Measurements from ENCODE around the gene HOATZ.

HOATZ gene

GRCh38 chr11:111581341-111581740 lies 66.8 kb downstream of the HOATZ start:
- no peak for DNase-seq (ENCODE audit: low read depth)

- DNase-seq (ENCODE audit: low read depth): no peak
These were observed 67.6 kb downstream of the HOATZ start for GRCh38 chr11:111582163-111582562.

- DNase-seq (ENCODE audit: low read depth): peak; percentile 30
These were observed 68.3 kb downstream of the HOATZ start for GRCh38 chr11:111582881-111583280.

GRCh38 chr11:111585371-111585770 lies 70.8 kb downstream of the HOATZ start:
- DNase-seq (ENCODE audit: low read depth): peak; percentile 85

GRCh38 chr11:111586388-111586831 lies 71.8 kb downstream of the HOATZ start:
- DNase-seq (ENCODE audit: low read depth): peak; percentile 68
